Keratinocyte (primary cell): Measurements from ENCODE around the gene ARRDC4. TPM values are rescaled to one million over a fixed set of nuclear protein-coding genes. Genes with fewer than 3 reads are reported as not detected.

Experiments
- DNase-seq: peaks from one replicate; pipeline ENCODE4 v3.0.0-alpha.2; 2011; ENCODE audit warnings: low read depth, missing footprints, low spot score
- FAIRE-seq: peaks from 2 replicates; lab custom pipeline; 2011; peaks lifted over from hg19 to GRCh38; lab: Jason Lieb, UNC
- H2AFZ ChIP-seq: 2 replicates; pipeline ENCODE4 v1.6.0; 2012; ENCODE audit warnings: low read length, control low read depth, inconsistent platforms; ENCODE audit not compliant: control insufficient read depth
- H3K27ac ChIP-seq: 2 replicates; pipeline ENCODE4 v1.5.1; 2011; ENCODE audit warnings: low read length; ENCODE audit not compliant: control insufficient read depth, insufficient read depth
- H3K27me3 ChIP-seq: 3 replicates; pipeline ENCODE4 v1.6.0; 2011; ENCODE audit warnings: low read length; ENCODE audit not compliant: control insufficient read depth, insufficient read depth; ENCODE audit errors: extremely low read depth
- H3K36me3 ChIP-seq, 2 experiments: 2 replicates in 1 of 2; 3 replicates in 1 of 2; pipeline ENCODE4 v1.5.1; 2011; ENCODE audit warnings: low read length in 2 of 2, mild to moderate bottlenecking in 1 of 2; ENCODE audit not compliant: control insufficient read depth in 2 of 2, insufficient read depth in 2 of 2; ENCODE audit errors: extremely low read depth in 1 of 2
- H3K4me1 ChIP-seq: 3 replicates; pipeline ENCODE4 v1.5.1; 2011; ENCODE audit warnings: low read length; ENCODE audit not compliant: control insufficient read depth, insufficient read depth; ENCODE audit errors: extremely low read depth
- H3K4me2 ChIP-seq: 3 replicates; pipeline ENCODE4 v1.6.0; 2011; ENCODE audit warnings: low read depth, low read length; ENCODE audit not compliant: control insufficient read depth, insufficient read depth; ENCODE audit errors: extremely low read depth
- H3K4me3 ChIP-seq, 3 experiments: fragments of 200-600 bp in 1 of 3; sonication (generic) in 1 of 3; 2 replicates in 2 of 3; 3 replicates in 1 of 3; pipeline ENCODE4 v1.5.1; 2011 to 2016; ENCODE audit warnings: low read length in 3 of 3, mild to moderate bottlenecking in 3 of 3, control low read depth in 2 of 3, inconsistent platforms in 1 of 3, low read depth in 1 of 3, mixed read lengths in 1 of 3, mixed run types in 1 of 3, moderate library complexity in 1 of 3; ENCODE audit not compliant: control insufficient read depth in 2 of 3, insufficient read depth in 2 of 3; ENCODE audit errors: extremely low read depth in 1 of 3
- H3K79me2 ChIP-seq: 2 replicates; pipeline ENCODE4 v1.6.0; 2012; ENCODE audit warnings: low read length; ENCODE audit not compliant: control insufficient read depth, insufficient read depth
- H3K9ac ChIP-seq: 3 replicates; pipeline ENCODE4 v1.6.0; 2011; ENCODE audit warnings: low read length; ENCODE audit not compliant: control insufficient read depth, insufficient read depth; ENCODE audit errors: extremely low read depth
- H3K9me1 ChIP-seq: 3 replicates; pipeline ENCODE4 v1.6.0; 2011; ENCODE audit warnings: low read length; ENCODE audit not compliant: control insufficient read depth, insufficient read depth; ENCODE audit errors: extremely low read depth
- H3K9me3 ChIP-seq: 2 replicates; pipeline ENCODE4 v1.5.1; 2012; ENCODE audit warnings: low read depth, low read length; ENCODE audit not compliant: control insufficient read depth
- H4K20me1 ChIP-seq: 3 replicates; pipeline ENCODE4 v1.6.0; 2011; ENCODE audit warnings: low read length; ENCODE audit not compliant: control insufficient read depth, insufficient read depth; ENCODE audit errors: extremely low read depth
- EZH2 ChIP-seq: IDR thresholded peaks from one replicate; pipeline ENCODE4 v1.6.1; 2012; ENCODE audit warnings: inconsistent platforms, mild to moderate bottlenecking, low read length, moderate library complexity
- dilution Hi-C: fragments of 300-500 bp; cut with MboI; formaldehyde crosslinking; loops from one replicate; pipeline ENCODE4 v1.7.0; 2020; ENCODE audit warnings: low sequenced_read_pairs; ENCODE audit not compliant: extremely low pct_ligation_motif_present
- polyA minus RNA-seq, 3 experiments: library from RNA; depleted of rRNA, polyadenylated mRNA; stranded (reverse); fragments of >200 nt; gene quantifications; 1 replicate in 1 of 3; 2 replicates in 1 of 3; 3 replicates in 1 of 3; pipeline ENCODE4 v1.2.3, GENCODE V29; 2011
- polyA plus RNA-seq, 5 experiments: library from polyadenylated mRNA; depleted of rRNA in 3 of 5; stranded (reverse) in 3 of 5; stranded (forward) in 1 of 5; unstranded in 1 of 5; fragments of >200 nt; gene quantifications; 1 replicate in 1 of 5; 2 replicates in 3 of 5; 3 replicates in 1 of 5; pipeline versions ENCODE4 v1.2.1 to v1.2.3, GENCODE V29; 2011 to 2012; ENCODE audit warnings: missing spikeins in 2 of 5, low read depth in 1 of 5, low replicate concordance in 1 of 5
- TF ChIP-seq, protein P1 (sequence below), 3 experiments: IDR thresholded peaks in 1 of 3; conservative IDR thresholded peaks in 1 of 3; optimal IDR thresholded peaks in 1 of 3; 2 replicates in 2 of 3; 3 replicates in 1 of 3; pipeline versions ENCODE3 to v1.5.1; 2011; ENCODE audit warnings: low read length in 3 of 3, mild to moderate bottlenecking in 3 of 3, moderate library complexity in 2 of 3, control low read depth in 1 of 3, inconsistent platforms in 1 of 3; ENCODE audit not compliant: insufficient read depth in 2 of 3; ENCODE audit errors: extremely low read depth in 1 of 3

ARRDC4 gene, protein sequence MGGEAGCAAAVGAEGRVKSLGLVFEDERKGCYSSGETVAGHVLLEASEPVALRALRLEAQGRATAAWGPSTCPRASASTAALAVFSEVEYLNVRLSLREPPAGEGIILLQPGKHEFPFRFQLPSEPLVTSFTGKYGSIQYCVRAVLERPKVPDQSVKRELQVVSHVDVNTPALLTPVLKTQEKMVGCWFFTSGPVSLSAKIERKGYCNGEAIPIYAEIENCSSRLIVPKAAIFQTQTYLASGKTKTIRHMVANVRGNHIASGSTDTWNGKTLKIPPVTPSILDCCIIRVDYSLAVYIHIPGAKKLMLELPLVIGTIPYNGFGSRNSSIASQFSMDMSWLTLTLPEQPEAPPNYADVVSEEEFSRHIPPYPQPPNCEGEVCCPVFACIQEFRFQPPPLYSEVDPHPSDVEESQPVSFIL
- polyA plus RNA-seq (21.0 to 34.6 TPM (median 23.1 TPM) in 3 replicates), polyA minus RNA-seq (7.6 to 23.1 TPM (median 17.1 TPM) in 3 replicates)
- polyA plus RNA-seq (2011; ENCODE audit: low read depth): 19.7 TPM
- 23.0 and 46.4 TPM in 2 replicates for polyA plus RNA-seq (2011; cell fraction: cytosol; rRNA removed)
- 24.7 and 40.9 TPM in 2 replicates for polyA plus RNA-seq (2011; cell fraction: nucleus; rRNA removed)
- 16.4 and 28.7 TPM in 2 replicates for polyA plus RNA-seq (2012; ENCODE audit: low replicate concordance)
- 22.8 TPM for polyA minus RNA-seq (2011; cell fraction: cytosol; rRNA and poly(A)+ RNA removed)
- 18.9 and 22.9 TPM in 2 replicates for polyA minus RNA-seq (2011; cell fraction: nucleus; rRNA and poly(A)+ RNA removed)

DNA sequence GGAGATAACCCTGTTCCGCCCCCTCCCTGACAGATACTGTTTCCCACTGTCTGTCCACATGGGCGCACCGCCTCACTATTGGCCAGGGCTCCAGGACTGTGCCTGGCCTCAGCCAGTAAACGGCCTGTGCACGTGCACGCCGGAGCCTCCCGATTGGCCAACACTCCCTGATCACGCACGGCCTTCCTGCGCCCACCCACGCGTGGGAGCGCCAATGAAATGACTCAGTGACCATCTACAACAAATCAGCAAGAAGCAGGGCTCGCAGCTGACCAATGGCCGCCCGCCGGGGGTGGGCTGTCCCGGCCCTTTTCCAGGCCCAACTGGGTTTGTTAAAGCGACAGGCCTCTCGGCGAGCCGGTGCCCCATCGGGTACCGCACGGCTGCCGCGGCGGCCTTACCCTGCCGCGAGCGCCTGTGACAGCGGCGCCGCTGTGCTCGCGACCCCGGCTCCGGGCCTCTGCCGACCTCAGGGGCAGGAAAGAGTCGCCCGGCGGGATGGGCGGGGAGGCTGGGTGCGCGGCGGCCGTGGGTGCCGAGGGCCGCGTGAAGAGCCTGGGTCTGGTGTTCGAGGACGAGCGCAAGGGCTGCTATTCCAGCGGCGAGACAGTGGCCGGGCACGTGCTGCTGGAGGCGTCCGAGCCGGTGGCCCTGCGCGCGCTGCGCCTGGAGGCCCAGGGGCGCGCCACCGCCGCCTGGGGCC is at the start of gene ARRDC4:
TSS of gene ARRDC4 (plus strand) at position 340 of the 703 bp plus-strand sequence. CDS start at position 499, 159 bp downstream.
- no peak for TF ChIP-seq EZH2
- TF ChIP-seq, protein P1, sequence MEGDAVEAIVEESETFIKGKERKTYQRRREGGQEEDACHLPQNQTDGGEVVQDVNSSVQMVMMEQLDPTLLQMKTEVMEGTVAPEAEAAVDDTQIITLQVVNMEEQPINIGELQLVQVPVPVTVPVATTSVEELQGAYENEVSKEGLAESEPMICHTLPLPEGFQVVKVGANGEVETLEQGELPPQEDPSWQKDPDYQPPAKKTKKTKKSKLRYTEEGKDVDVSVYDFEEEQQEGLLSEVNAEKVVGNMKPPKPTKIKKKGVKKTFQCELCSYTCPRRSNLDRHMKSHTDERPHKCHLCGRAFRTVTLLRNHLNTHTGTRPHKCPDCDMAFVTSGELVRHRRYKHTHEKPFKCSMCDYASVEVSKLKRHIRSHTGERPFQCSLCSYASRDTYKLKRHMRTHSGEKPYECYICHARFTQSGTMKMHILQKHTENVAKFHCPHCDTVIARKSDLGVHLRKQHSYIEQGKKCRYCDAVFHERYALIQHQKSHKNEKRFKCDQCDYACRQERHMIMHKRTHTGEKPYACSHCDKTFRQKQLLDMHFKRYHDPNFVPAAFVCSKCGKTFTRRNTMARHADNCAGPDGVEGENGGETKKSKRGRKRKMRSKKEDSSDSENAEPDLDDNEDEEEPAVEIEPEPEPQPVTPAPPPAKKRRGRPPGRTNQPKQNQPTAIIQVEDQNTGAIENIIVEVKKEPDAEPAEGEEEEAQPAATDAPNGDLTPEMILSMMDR (optimal IDR thresholded peaks at IDR 0.05 in 1 of 3, IDR thresholded peaks at IDR 0.05 in 1 of 3, conservative IDR thresholded peaks at IDR 0.05 in 1 of 3; ENCODE audit: extremely low read depth in 1 of 3, insufficient read depth in 2 of 3, low read length in 3 of 3): no peak
- H3K79me2 ChIP-seq: peaks cover 31% of the 10 kb centered on the region
- DNase-seq (peak; percentile 98), FAIRE-seq (peak; percentile 99)
- no peaks in the 10 kb centered on the region for H3K9me3 ChIP-seq
- no peaks in the 10 kb centered on the region for H4K20me1 ChIP-seq
- H3K36me3 ChIP-seq: peaks cover 0 to 8% of the 10 kb centered on the region in 2 experiments
- H3K9ac ChIP-seq: peak within 1 kb of the TSS; percentile 86
- peak within 1 kb of the TSS; percentile 91 for H2AFZ ChIP-seq
- dilution Hi-C loops: no loop called here
- peaks cover 26% of the 10 kb centered on the region for H3K4me1 ChIP-seq
- H3K4me2 ChIP-seq: peak within 1 kb of the TSS; percentile 94
- peak within 1 kb of the TSS; percentile 86 for H3K27ac ChIP-seq
- H3K27me3 ChIP-seq: no peaks in the 10 kb centered on the region
- H3K4me3 ChIP-seq: peak within 1 kb of the TSS; percentile 84 to 90 (median 90)
- H3K9me1 ChIP-seq: no peaks in the 10 kb centered on the region

DNA sequence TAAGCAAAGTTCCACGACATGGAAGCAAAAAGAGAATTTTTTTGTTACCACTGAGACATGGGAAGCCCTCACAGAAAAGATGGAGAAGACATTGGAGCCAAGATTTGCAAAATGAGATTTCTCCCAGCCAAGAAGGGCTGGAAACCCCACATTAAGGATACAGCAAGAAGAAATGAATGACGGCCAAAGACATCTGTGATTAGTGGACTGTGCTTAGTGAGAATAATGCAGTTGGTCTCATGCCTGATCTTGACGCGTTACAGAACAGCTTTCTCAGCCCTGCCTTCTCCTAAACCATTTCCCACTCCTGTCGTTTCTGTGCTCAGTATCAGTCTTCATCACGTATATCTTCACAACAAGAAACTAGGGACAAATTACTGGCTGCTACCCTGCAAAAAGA is 45.8 kb upstream of the ARRDC4 start:
- TF ChIP-seq, protein P1 (optimal IDR thresholded peaks at IDR 0.05 in 1 of 3, IDR thresholded peaks at IDR 0.05 in 1 of 3, conservative IDR thresholded peaks at IDR 0.05 in 1 of 3; ENCODE audit: extremely low read depth in 1 of 3, insufficient read depth in 2 of 3, low read length in 3 of 3): no peak
- TF ChIP-seq EZH2: no peak
- H3K9me1 ChIP-seq: no peaks in the 10 kb centered on the region
- H4K20me1 ChIP-seq: no peaks in the 10 kb centered on the region
- dilution Hi-C loops: no loop called here
- H3K79me2 ChIP-seq: no peaks in the 10 kb centered on the region
- no peak overlapping the region for H3K9ac ChIP-seq
- H2AFZ ChIP-seq: no peak overlapping the region
- no peak for DNase-seq
- no peaks in the 10 kb centered on the region for H3K9me3 ChIP-seq
- no peak overlapping the region for H3K4me2 ChIP-seq
- no peaks in the 10 kb centered on the region for H3K36me3 ChIP-seq
- H3K27me3 ChIP-seq: no peaks in the 10 kb centered on the region
- no peak overlapping the region for H3K4me3 ChIP-seq
- H3K4me1 ChIP-seq: no peaks in the 10 kb centered on the region
- H3K27ac ChIP-seq: no peak overlapping the region
- no peak for FAIRE-seq
